Skeletal muscle satellite cell (primary cell): ENCODE measurements around the gene RAD51B.
"Not testable (repeated sequence)": the region's sequence is repeated elsewhere in the genome, so short reads cannot be mapped to it uniquely, and the experiment has no call there.

Experiments used
- H3K27me3 ChIP-seq: 2 replicates; pipeline ENCODE4 v1.7.0; 2013; ENCODE audit warnings: low read length; ENCODE audit not compliant: control insufficient read depth, insufficient read depth
- H3K36me3 ChIP-seq: 2 replicates; pipeline ENCODE4 v1.7.0; 2013; ENCODE audit warnings: mild to moderate bottlenecking, control low read depth, low read length; ENCODE audit not compliant: insufficient read depth
- H3K4me1 ChIP-seq: 2 replicates; pipeline ENCODE4 v1.7.0; 2013; ENCODE audit warnings: low read length; ENCODE audit not compliant: control insufficient read depth, insufficient read depth
- H3K4me2 ChIP-seq: 2 replicates; pipeline ENCODE4 v1.7.0; 2013; ENCODE audit warnings: mild to moderate bottlenecking, low read length
- H3K4me3 ChIP-seq: 2 replicates; pipeline ENCODE4 v1.7.0; 2013; ENCODE audit warnings: low read length
- H3K9ac ChIP-seq: 2 replicates; pipeline ENCODE4 v1.7.0; 2013; ENCODE audit warnings: mild to moderate bottlenecking, low read depth, low read length, moderate library complexity
- H3K9me3 ChIP-seq: replicated peaks from 2 replicates; pipeline ENCODE4 v1.7.0; 2013; ENCODE audit warnings: mild to moderate bottlenecking, control low read depth, low read length

RAD51B gene

DNA sequence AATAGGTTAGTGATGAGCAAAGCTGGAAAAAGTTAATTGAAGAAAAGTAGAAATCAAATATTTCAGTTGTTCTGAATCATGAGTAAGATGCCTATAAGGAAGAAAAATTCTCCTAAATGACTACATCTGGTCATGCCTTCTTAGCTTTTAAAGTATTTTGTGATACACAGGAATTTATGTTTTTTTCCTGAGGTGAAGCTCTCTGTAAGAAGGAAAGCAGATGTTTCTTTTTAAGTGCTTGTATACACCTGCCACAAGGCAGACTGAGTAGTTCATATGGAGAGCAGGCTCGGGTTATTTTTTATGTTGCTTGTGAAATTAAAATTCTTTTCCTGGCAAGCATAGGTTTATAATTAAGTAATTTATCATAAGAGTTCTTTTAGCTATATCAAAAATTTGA, 275.2 kb downstream of the RAD51B start:
- no peaks in the 10 kb centered on the region for H3K36me3 ChIP-seq
- no peaks in the 10 kb centered on the region for H3K4me1 ChIP-seq
- H3K4me2 ChIP-seq: no peak overlapping the region
- no peak overlapping the region for H3K9ac ChIP-seq
- H3K9me3 ChIP-seq: no peaks in the 10 kb centered on the region
- H3K4me3 ChIP-seq: no peak overlapping the region
- H3K27me3 ChIP-seq: no peaks in the 10 kb centered on the region

DNA sequence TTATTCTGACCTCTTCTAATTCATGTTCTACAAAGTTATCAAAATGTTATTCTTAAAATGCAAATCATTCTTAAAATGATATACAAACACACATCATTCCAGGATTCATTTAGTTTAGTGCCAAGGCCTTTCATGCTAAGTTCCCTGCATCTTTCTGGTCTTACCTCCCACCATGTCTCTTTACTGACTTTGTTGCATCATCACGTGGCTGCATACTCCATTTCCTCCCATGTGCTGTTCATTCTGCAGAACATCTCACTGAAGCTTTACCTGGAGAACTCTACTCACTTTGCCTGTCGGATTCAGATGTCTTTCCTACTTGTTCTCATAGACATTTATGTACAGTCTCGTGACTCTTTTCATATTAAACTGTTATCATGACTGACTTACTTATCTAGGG, 278.1 kb downstream of the RAD51B start:
- Histone ChIP-seq H3K36me3 (no peaks in the 10 kb centered on the region), H3K4me1 (no peaks in the 10 kb centered on the region), H3K4me2 (no peak overlapping the region), H3K4me3 (no peak overlapping the region), H3K27me3 (no peaks in the 10 kb centered on the region), H3K9ac (no peak overlapping the region), H3K9me3 (no peaks in the 10 kb centered on the region)

DNA sequence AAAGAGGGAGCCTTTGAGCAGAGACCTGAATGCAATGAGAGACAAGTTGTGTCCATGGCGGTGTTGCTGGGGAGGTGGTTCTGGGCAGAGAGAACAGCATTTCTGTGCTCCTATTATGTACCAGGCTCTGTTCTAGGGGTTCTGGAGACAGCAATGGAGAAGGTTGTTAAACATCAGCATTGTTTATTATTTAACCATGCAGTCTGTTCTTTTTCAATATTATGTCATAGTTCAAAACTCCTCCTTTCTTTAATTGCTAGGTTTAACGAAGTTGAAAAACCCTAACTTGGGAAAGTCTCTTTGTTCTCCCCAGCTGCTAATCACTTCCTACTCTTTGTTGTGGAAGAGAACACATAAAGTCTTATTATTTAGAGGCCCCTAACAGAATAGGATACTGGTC, 279.3 kb downstream of the RAD51B start:
- Histone ChIP-seq H3K4me3 (no peak overlapping the region), H3K9ac (no peak overlapping the region), H3K4me1 (no peaks in the 10 kb centered on the region), H3K27me3 (no peaks in the 10 kb centered on the region), H3K4me2 (no peak overlapping the region), H3K9me3 (no peaks in the 10 kb centered on the region), H3K36me3 (no peaks in the 10 kb centered on the region)

DNA sequence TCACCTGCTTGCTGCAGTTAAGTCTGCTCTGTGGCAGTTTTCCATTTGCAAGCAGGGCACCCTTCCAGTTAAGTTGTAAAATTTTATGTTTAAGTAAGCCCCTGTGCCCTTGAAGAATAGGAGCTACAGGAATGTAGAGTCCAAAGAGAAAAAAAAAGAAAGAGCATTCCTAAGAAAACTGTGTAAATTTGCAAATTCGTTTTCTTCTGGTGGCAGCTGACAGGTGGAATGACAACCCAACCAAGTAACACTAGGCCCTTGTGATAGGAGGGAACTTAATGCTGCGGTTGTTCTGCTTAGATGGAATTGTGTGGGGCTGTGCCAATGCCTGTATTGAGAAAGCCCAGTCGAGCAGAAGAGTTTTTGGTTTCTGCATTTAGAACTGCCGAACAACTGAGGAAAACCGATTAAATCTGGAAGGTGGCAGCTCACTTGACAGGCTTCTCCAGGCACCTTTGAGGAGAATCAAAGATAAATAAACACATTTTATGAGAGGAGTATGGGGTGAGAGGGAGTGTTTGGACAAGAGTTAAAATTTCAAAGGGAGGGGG, 280.0 kb downstream of the RAD51B start:
- H3K9me3 ChIP-seq: no peaks in the 10 kb centered on the region
- no peaks in the 10 kb centered on the region for H3K27me3 ChIP-seq
- H3K4me2 ChIP-seq: no peak overlapping the region
- no peak overlapping the region for H3K9ac ChIP-seq
- H3K4me1 ChIP-seq: peaks cover 4% of the 10 kb centered on the region
- no peaks in the 10 kb centered on the region for H3K36me3 ChIP-seq
- H3K4me3 ChIP-seq: no peak overlapping the region

DNA sequence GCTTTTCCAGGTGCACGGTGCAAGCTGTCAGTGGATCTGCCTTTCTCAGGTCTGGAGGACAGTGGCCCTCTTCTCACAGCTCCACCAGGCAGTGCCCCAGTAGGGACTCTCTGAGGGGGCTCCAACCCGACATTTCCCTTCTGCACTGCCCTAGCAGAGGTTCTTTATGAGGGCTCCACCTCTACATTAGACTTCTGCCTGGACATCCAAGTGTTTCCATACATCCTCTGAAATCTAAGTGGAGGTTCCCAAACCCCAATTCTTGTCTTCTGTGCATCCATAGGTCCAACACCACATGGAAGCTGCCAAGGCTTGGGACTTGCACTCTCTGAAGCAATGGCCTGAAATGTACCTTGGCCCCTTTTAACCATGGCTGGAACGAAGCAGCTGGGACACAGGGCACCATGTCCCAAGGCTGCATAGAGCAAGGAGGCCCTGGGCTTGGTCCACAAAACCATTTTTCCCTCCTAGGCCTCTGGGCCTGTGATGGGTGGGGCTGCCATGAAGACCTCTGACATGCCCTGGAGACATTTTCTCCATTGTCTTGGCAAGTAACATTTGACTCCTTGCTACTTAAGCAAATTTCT, 282.2 kb downstream of the RAD51B start:
- H3K27me3 ChIP-seq, H3K9me3 ChIP-seq, H3K9ac ChIP-seq, H3K4me2 ChIP-seq, H3K4me1 ChIP-seq, H3K4me3 ChIP-seq, H3K36me3 ChIP-seq: not testable (repeated sequence)

DNA sequence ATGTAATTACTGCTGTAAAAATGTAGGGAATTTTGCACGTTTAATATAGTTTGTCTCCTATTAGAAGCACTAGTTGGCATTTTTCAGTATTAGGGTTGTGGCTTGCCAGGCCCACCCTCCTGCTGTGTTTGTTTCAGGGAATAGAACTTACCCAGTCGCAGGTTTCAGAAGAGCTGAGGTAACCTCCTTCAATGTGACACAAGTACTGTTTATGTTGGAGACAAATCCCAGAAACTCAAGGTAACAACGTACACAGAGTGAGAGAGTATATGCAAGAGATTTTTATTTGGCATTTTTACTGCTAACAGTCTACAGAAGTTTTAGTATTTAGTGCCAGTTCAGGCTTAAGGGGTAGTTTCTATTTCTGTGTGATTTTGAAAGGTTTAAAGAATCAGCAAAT, 284.3 kb downstream of the RAD51B start:
- Histone ChIP-seq H3K27me3 (no peaks in the 10 kb centered on the region), H3K9ac (no peak overlapping the region), H3K4me2 (no peak overlapping the region), H3K4me1 (peaks cover 6% of the 10 kb centered on the region), H3K36me3 (no peaks in the 10 kb centered on the region), H3K9me3 (no peaks in the 10 kb centered on the region), H3K4me3 (no peak overlapping the region)

DNA sequence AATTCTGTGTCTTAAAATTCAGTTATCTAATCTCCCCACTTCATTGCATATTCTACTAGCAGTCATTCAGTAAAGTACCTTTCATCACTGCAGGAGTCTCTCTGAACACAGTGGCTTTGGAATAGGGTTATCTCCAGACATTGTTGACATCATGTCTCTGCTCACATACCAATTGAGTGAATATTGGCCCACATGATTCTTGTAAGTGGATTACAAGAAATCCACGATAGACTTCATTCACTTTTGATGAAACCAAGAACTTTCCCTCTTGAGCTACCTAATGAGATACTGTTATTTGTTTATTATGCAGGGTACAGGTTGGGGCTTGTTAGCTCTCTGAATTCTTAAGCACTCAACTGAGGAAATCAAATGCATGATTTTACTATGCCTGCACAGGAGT, 284.9 kb downstream of the RAD51B start:
- Histone ChIP-seq H3K36me3 (no peaks in the 10 kb centered on the region), H3K27me3 (no peaks in the 10 kb centered on the region), H3K4me1 (peaks cover 6% of the 10 kb centered on the region), H3K4me2 (peak overlapping the region; percentile 2), H3K9ac (no peak overlapping the region), H3K4me3 (no peak overlapping the region), H3K9me3 (no peaks in the 10 kb centered on the region)

DNA sequence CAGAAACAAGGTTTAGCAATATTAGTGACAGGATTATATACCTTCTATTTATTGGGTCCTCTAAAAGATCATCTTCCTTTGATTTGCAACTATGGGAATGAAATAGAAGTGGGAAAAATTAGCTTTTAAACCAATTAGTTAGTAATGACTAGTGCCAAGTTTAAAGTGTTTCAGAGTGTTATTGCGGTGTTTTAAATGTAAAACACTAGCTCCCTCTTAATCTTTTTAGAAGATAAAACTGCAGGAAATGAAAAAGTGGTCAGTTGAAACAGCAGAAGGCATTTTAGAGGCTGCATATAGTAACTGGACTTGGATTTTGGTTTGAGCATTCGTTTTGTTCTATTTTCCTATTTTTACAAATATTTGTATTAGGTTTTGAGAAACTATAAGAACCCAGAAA, 286.2 kb downstream of the RAD51B start:
- Histone ChIP-seq H3K9me3 (no peaks in the 10 kb centered on the region), H3K27me3 (no peaks in the 10 kb centered on the region), H3K36me3 (no peaks in the 10 kb centered on the region), H3K9ac (no peak overlapping the region), H3K4me2 (no peak overlapping the region), H3K4me1 (peaks cover 6% of the 10 kb centered on the region), H3K4me3 (no peak overlapping the region)

DNA sequence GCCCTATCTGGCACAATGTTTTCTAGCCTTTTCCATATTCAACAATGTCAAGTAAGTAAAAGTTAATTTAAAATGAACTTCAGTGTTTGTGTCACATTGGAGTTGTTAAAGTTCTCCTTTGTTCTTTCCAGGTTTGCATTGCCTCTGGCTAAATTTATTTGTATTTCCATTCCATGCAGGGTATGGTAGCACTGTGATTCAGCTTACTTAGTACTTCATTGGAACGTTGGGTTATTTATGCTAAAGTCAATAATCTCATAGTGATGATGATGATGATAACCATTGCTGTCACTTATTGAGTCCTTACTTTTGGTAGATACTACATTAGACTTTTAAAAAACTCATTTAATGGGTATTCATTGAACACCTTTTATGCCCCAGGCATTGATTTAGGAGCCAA, 286.9 kb downstream of the RAD51B start:
- H3K4me1 ChIP-seq: peaks cover 6% of the 10 kb centered on the region
- no peaks in the 10 kb centered on the region for H3K36me3 ChIP-seq
- no peaks in the 10 kb centered on the region for H3K27me3 ChIP-seq
- no peaks in the 10 kb centered on the region for H3K9me3 ChIP-seq
- H3K9ac ChIP-seq: no peak overlapping the region
- H3K4me3 ChIP-seq: no peak overlapping the region
- H3K4me2 ChIP-seq: no peak overlapping the region

DNA sequence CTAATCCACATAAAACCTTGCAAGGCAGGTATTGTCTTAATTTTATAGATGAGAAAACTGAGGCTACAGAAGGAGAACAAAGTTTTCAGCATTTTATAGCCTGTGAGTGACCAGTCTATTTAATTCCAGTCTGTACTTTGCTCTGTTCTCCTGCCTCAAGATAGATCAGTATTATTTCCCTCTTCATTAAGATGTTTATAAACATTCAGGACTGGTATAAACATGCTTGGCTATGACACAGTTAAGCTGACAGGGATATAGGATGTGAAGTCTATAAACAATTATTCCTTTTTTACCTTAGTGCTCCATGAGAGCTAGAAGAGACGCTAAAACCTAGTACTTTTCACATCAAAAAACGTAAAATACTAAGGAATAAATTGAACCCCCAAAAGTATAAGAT, 287.3 kb downstream of the RAD51B start:
- Histone ChIP-seq H3K4me3 (no peak overlapping the region), H3K9me3 (no peaks in the 10 kb centered on the region), H3K9ac (no peak overlapping the region), H3K36me3 (no peaks in the 10 kb centered on the region), H3K4me1 (peaks cover 6% of the 10 kb centered on the region), H3K27me3 (no peaks in the 10 kb centered on the region), H3K4me2 (no peak overlapping the region)

DNA sequence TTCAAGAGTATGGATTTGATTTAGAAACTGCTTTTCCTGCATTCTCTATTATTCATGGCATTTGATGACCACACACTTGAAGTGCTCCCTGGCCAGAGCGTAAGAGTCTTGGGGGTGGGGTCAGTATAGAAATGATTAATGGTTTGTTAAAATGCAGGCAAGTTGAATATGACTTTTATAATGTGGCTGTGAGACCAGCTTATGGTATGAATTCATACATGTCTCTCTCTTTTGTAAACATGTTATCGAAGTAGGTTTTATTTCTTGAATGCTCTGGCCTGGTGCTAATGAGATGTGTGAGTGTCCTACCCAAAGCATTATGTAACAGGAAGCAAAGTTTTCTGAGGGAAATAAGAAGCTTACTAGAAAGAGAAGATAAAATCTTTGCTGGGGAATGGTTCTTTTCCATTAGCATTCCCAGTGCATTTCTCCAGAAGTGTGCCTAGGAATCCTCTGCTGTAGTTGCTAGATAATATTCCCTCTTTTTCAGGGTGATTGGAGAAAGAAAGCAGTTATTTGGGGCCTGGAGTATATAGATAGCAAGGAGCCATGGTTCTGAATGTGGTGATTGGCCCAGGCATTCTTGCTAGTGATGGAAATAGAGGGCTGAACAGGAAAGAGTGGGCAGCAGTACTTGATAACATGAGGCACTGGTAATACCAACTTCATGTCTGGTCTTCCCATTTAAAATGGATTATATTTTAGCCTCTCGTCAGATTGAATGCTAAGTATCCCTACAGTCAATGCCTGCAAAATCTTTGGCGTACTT, 289.7 kb downstream of the RAD51B start:
- no peak overlapping the region for H3K4me3 ChIP-seq
- no peaks in the 10 kb centered on the region for H3K27me3 ChIP-seq
- H3K4me2 ChIP-seq: no peak overlapping the region

More for the DNA sequence above, 289.7 kb downstream of the RAD51B start:
- no peak overlapping the region for H3K9ac ChIP-seq
- H3K36me3 ChIP-seq: no peaks in the 10 kb centered on the region
- no peaks in the 10 kb centered on the region for H3K9me3 ChIP-seq
- peaks cover 5% of the 10 kb centered on the region for H3K4me1 ChIP-seq
